GM23248 (cell line): ENCODE data around the gene SPPL3.

ENCODE experiments used
- EZH2 ChIP-seq: fragments of 200-600 bp; sonication (generic); IDR thresholded peaks from 2 replicates; pipeline ENCODE4 v1.6.1; 2018; ENCODE audit warnings: antibody characterized with exemption, mild to moderate bottlenecking; ENCODE audit not compliant: insufficient read depth, poor library complexity, severe bottlenecking
- EZH2phosphoT487 ChIP-seq: fragments of 200-600 bp; sonication (generic); IDR thresholded peaks from 2 replicates; pipeline ENCODE4 v1.6.1; 2018; ENCODE audit warnings: antibody characterized with exemption, moderate library complexity, mild to moderate bottlenecking, low read depth; ENCODE audit not compliant: insufficient read depth

GRCh38 chr12:120762086-120762485 is 142.1 kb downstream of the SPPL3 start:
- TF ChIP-seq EZH2 (no peak), EZH2phosphoT487 (no peak)
